Lower leg skin (tissue), 4 donors: Measurements from ENCODE around the gene RPL7L1. TPM values are rescaled to one million over a fixed set of nuclear protein-coding genes. Genes with fewer than 3 reads are reported as not detected.
"Not testable (repeated sequence)": the region's sequence is repeated elsewhere in the genome, so short reads cannot be mapped to it uniquely, and the experiment has no call there.

Experiments used
- DNase-seq, 2 donors: peaks; one replicate each; pipeline ENCODE4 v3.0.0-alpha.2; 2019; ENCODE audit warnings: low spot score in 2 of 2
- H3K4me3 ChIP-seq: fragments of 200-600 bp; sonication (generic); 2 replicates; pipeline ENCODE4 v1.5.1; 2017; ENCODE audit warnings: mild to moderate bottlenecking, low read depth; ENCODE audit not compliant: poor library complexity, severe bottlenecking
- POLR2A ChIP-seq, 2 donors: fragments of 450-650 bp; IDR thresholded peaks; one replicate each; pipeline ENCODE4 v1.6.1; 2016 to 2017; ENCODE audit warnings: antibody characterized with exemption in 2 of 2, mild to moderate bottlenecking in 1 of 2, moderate library complexity in 1 of 2
- WGBS, 2 donors: methylation state at CpG; one replicate each; pipeline ENCODE4 v1.1.5; 2018; 5-methylcytosine and 5-hydroxymethylcytosine counted together
- intact Hi-C: fragments of 100-400 bp; cut with DNase I; formaldehyde crosslinking; loops from one replicate; pipeline ENCODE4 v1.15.0; 2023; ENCODE audit warnings: low total_unique reads
- total RNA-seq, 4 donors: library from RNA; depleted of rRNA; stranded (reverse); fragments of >200 nt; gene quantifications; one replicate each; pipeline ENCODE4 v1.1.0, GENCODE V29; 2016
- TF ChIP-seq, protein P1 (sequence below), 3 donors: fragments of 450-650 bp; IDR thresholded peaks; one replicate each; pipeline ENCODE4 v1.5.1; 2016; ENCODE audit warnings: antibody characterized with exemption in 3 of 3, mild to moderate bottlenecking in 3 of 3, moderate library complexity in 2 of 3

The RPL7L1 gene
- total RNA-seq, 4 donors from 2014 or later, result 73.4 to 95.9 (median 80.9) TPM

- intact Hi-C loops, result no loop called here
- H3K4me3 ChIP-seq, result no peak overlapping the region
- DNase-seq, result no peak
- WGBS, 2 donors, result 81 to 84% methylated on average over 10 of the region's 10 CpGs
- no peak for TF ChIP-seq POLR2A (IDR thresholded peaks at IDR 0.05)
- TF ChIP-seq, protein P1, sequence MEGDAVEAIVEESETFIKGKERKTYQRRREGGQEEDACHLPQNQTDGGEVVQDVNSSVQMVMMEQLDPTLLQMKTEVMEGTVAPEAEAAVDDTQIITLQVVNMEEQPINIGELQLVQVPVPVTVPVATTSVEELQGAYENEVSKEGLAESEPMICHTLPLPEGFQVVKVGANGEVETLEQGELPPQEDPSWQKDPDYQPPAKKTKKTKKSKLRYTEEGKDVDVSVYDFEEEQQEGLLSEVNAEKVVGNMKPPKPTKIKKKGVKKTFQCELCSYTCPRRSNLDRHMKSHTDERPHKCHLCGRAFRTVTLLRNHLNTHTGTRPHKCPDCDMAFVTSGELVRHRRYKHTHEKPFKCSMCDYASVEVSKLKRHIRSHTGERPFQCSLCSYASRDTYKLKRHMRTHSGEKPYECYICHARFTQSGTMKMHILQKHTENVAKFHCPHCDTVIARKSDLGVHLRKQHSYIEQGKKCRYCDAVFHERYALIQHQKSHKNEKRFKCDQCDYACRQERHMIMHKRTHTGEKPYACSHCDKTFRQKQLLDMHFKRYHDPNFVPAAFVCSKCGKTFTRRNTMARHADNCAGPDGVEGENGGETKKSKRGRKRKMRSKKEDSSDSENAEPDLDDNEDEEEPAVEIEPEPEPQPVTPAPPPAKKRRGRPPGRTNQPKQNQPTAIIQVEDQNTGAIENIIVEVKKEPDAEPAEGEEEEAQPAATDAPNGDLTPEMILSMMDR (IDR thresholded peaks at IDR 0.05), result no peak
Observed at GRCh38 chr6:42896178-42896719, 16.8 kb downstream of the RPL7L1 start.

GRCh38 chr6:42898891-42899361 lies 19.5 kb downstream of the RPL7L1 start:
- DNase-seq, result peak in 1 of 2 donors; percentile 77
- WGBS, 2 donors, result 10 to 11% methylated on average over 10 of the region's 10 CpGs
- TF ChIP-seq POLR2A (IDR thresholded peaks at IDR 0.05), result no peak
- TF ChIP-seq, protein P1 (IDR thresholded peaks at IDR 0.05), result peak in 1 of 3 donors; percentile 41
- intact Hi-C loops, result no loop called here
- H3K4me3 ChIP-seq, result no peak overlapping the region

- H3K4me3 ChIP-seq, result no peak overlapping the region
- intact Hi-C loops, result no loop called here
- no peak for DNase-seq
- TF ChIP-seq, protein P1 (IDR thresholded peaks at IDR 0.05), result no peak
- no peak for TF ChIP-seq POLR2A (IDR thresholded peaks at IDR 0.05)
- 50 to 66% methylated on average over 8 of the region's 8 CpGs for WGBS, 2 donors
Observed at GRCh38 chr6:42899871-42900270, 20.5 kb downstream of the RPL7L1 start.

DNA sequence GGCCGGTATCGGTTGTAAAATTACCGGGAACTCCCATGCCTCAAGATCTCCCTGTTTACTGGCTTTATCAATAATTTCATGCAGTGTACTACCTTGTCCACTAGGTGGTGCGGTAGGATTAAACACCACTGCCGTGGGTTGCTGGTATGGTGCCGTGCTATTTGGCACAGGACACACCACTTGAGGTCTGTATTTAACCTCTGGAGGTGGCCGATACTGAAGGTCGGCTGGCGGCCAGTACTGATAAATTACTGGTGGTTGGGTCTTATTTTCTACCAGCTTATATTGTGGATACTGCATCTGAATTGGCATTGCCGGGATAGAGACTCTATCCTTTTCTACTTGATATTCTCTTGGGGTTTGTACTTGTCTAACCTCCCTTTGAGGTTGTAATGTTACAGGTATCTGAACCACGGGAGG lies 22.1 kb downstream of the RPL7L1 start:
- no peak overlapping the region for H3K4me3 ChIP-seq
- TF ChIP-seq POLR2A (IDR thresholded peaks at IDR 0.05), result no peak
- TF ChIP-seq, protein P1 (IDR thresholded peaks at IDR 0.05), result peak in 1 of 3 donors; percentile 90
- intact Hi-C loops, result no loop called here
- 3 to 5% methylated on average over 11 of the region's 11 CpGs for WGBS, 2 donors
- peak; percentile 78 to 90 for DNase-seq

DNA sequence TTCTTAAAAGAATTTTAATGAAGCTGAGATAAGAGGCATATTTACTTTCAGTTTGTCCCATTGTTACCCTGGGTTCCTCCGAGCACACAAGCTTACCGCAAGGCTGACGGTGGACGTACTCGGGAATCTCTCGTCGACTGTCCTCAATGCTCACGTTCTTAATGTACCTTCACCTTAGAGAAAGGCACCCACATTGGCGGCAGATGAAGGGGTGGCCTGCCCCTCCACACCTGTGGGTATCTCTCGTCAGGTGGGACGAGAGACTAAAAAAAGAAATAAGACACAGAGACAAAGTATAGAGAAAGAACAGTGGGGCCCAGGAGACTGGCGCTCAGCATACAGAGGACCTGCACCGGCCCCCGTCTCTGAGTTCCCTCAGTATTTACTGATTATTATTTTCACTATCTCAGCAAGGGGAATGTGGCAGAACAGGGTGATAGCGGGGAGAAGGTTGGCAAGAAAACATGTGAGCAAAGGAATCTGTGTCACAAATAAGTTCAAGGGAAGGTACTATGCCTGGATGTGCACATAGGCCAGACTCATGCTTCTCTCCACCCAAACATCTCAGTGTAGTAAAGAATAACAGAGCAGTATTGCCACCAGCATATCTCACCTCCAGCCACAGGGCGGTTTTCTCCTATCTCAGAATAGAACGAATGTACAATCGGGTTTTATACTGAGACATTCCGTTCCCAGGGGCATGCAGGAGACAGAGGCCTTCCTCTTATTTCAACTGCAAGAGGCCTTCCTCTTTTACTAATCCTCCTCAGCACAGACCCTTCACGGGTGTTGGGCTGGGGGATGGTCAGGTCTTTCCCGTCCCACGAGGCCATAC lies 23.2 kb downstream of the RPL7L1 start:
- H3K4me3 ChIP-seq, DNase-seq, intact Hi-C loops: not testable (repeated sequence)
- WGBS, 2 donors, result 86 to 91% methylated on average over 22 of the region's 22 CpGs

GRCh38 chr6:42904467-42904866 lies 25.1 kb downstream of the RPL7L1 start:
- no peak for DNase-seq
- intact Hi-C loops, result no loop called here
- no peak overlapping the region for H3K4me3 ChIP-seq
- WGBS, 2 donors, result 92 to 97% methylated on average over 10 of the region's 10 CpGs
- no peak for TF ChIP-seq POLR2A (IDR thresholded peaks at IDR 0.05)
- TF ChIP-seq, protein P1 (IDR thresholded peaks at IDR 0.05), result no peak
